Bronchial epithelial cell (primary cell): ENCODE data around the gene RNF213. TPM values are rescaled to one million over a fixed set of nuclear protein-coding genes. Genes with fewer than 3 reads are reported as not detected.

ENCODE experiments used
- DNase-seq: peaks from one replicate; pipeline ENCODE4 v3.0.0-alpha.2; 2010; ENCODE audit warnings: low read depth
- FAIRE-seq: peaks from 2 replicates; lab custom pipeline; 2011; peaks lifted over from hg19 to GRCh38; lab: Jason Lieb, UNC
- H3K27me3 ChIP-seq: 2 replicates; pipeline ENCODE4 v1.5.1; 2011; ENCODE audit warnings: low read length; ENCODE audit not compliant: control insufficient read depth, insufficient read depth
- H3K36me3 ChIP-seq: 2 replicates; pipeline ENCODE4 v1.5.1; 2011; ENCODE audit warnings: low read length; ENCODE audit not compliant: control insufficient read depth, insufficient read depth
- H3K4me3 ChIP-seq: 2 replicates; pipeline ENCODE4 v1.5.1; 2011; ENCODE audit warnings: mild to moderate bottlenecking, low read depth, low read length, control low read depth
- CTCF ChIP-seq: IDR thresholded peaks from 2 replicates; pipeline ENCODE4 v1.5.1; 2011; ENCODE audit warnings: mild to moderate bottlenecking, moderate library complexity, low read length, control low read depth, inconsistent platforms; ENCODE audit not compliant: insufficient read depth, severe bottlenecking
- total RNA-seq: library from RNA; depleted of rRNA; stranded (reverse); fragments of >200 nt; gene quantifications from 2 replicates; pipeline ENCODE4 v1.2.1, GENCODE V29; 2014

Gene RNF213
- total RNA-seq, 1 donor from 2014 or later, result 41.3 TPM

DNA sequence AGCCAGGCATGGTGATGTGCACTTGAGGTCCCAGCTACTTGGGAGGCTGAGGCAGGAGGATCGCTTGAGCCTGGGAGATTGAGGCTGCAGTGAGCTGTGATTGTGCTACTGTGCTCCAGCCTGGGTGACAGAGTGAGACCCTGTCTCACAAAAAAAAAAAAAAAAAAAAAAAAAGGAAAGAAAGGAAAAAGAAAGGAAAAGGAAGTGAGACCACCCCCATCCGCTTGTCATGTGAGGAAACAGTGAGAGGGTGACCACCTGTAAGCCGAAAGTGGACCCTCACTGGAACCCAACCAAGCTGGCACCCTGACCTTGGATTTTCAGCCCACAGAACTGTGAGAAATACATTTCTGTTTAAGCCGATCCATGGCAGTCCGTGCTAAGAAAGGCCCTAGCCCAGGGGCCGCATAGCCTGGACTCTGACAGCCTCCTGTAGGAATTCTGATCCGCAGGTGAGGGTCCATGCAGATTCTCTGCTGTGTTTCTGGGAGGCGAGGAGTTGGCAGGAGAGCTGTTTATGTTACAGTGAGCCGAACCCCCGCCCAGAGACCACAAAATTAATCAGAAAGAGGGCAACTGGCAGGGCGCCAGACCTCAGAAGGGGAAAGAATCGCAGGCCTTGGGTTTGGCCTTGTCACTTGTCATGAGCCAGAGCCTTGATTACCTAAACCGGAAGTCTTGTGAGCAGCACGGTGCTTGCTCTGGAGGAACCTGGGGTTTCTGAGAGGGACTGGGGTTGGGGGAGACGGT lies 41.5 kb upstream of the RNF213 start:
- Histone ChIP-seq H3K27me3 (peaks cover 3% of the 10 kb centered on the region), H3K4me3 (peak overlapping the region; percentile 76), H3K36me3 (no peaks in the 10 kb centered on the region)
- FAIRE-seq, result no peak
- peak; percentile 45 for DNase-seq
- TF ChIP-seq CTCF, result no peak

- DNase-seq (no peak), FAIRE-seq (no peak)
- H3K36me3 ChIP-seq, result no peaks in the 10 kb centered on the region
- TF ChIP-seq CTCF, result no peak
- H3K4me3 ChIP-seq, result peak overlapping the region; percentile 76
- peaks cover 3% of the 10 kb centered on the region for H3K27me3 ChIP-seq
Measured at GRCh38 chr17:80219763-80220053, 40.9 kb upstream of the RNF213 start.

DNA sequence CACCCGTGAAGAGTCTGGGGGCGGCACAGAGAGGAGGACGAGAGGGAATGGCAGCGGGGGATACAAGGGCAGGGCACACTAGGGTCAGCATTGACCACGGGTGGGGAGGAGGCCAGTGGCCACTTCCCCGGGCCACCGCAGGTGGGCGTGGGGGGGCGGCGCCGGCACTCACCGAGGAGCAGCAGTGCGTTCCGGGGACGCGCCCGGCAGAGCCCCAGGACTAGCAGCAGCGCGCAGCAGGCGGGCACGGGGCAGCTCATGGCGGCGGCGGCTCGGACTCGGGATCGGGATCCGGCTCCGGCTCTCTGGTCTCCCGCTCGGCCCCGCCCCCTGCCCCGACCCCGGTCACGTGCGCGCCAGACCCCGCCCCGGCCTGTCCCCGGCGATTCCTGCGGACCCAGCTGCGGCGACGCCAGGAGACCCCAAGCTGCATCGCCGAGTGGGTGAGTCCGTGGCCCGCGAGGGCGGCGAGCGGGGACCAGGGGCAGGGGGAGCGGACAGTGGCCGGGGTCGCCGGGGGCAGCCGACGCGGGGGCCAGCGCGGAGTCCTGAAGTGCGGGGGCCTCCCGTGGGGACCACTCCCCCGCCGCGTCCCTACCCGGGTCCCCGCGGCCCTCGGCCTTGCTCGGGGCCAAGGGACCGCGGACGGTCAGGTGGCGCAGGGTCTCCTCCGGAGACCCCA lies 40.5 kb upstream of the RNF213 start, which contains the start of the genes SGSH and SLC26A11:
Gene SGSH, minus strand, starts transcription at position 280 of the 682 bp plus-strand sequence. Its CDS starts 20 bp downstream, at position 260.
Gene SLC26A11, plus strand, starts transcription at position 374 of the 682 bp plus-strand sequence. CDS start 1,134 bp downstream, outside the sequence.
- FAIRE-seq (no peak), DNase-seq (no peak)
- TF ChIP-seq CTCF, result no peak
- Histone ChIP-seq H3K27me3 (peaks cover 3% of the 10 kb centered on the region), H3K4me3 (peak within 1 kb of the TSS; percentile 76), H3K36me3 (no peaks in the 10 kb centered on the region)

GRCh38 chr17:80220736-80221215 lies 39.9 kb upstream of the RNF213 start:
- no peak for TF ChIP-seq CTCF
- Histone ChIP-seq H3K27me3 (peaks cover 3% of the 10 kb centered on the region), H3K36me3 (no peaks in the 10 kb centered on the region), H3K4me3 (peak overlapping the region; percentile 76)
- DNase-seq, result no peak
- FAIRE-seq, result no peak

DNA sequence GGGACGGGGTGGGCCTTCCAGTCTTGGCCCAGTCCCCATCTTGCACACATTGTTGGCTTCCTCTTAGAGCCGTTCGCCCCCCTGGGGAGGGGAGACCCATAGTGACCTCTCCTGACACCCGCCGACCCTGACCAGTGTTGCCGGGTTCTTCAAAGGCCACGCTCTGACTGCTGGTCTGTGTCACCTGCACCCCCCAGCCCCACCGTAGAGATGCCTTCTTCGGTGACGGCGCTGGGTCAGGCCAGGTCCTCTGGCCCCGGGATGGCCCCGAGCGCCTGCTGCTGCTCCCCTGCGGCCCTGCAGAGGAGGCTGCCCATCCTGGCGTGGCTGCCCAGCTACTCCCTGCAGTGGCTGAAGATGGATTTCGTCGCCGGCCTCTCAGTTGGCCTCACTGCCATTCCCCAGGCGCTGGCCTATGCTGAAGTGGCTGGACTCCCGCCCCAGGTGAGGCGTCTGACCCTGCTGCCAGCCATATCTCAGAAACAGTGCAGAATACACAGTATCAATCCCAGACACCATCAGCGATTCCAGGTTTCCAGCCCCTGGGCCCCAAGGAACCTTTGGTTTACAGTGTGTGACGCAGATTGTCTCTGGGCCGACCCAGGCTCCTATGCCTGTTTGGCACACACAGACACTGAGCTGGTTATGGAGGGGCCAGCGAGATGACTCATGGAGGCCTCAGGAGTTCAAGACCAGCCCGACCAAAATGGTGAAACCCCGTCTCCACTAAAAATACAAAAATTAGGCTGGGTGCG lies 39.1 kb upstream of the RNF213 start:
- FAIRE-seq (no peak), DNase-seq (no peak)
- no peak for TF ChIP-seq CTCF
- H3K4me3 ChIP-seq, result no peak overlapping the region
- no peaks in the 10 kb centered on the region for H3K36me3 ChIP-seq
- peaks cover 3% of the 10 kb centered on the region for H3K27me3 ChIP-seq
